GF-D8 (cell line): Measurements from ENCODE around the gene PPP2R2D.
"Not testable (repeated sequence)": the region's sequence is repeated elsewhere in the genome, so short reads cannot be mapped to it uniquely, and the experiment has no call there.

Experiments used
- DNase-seq: peaks from one replicate; lab custom pipeline; 2025; lab: John Stamatoyannopoulos, UW

The PPP2R2D gene

GRCh38 chr10:131949041-131949862 lies 48.4 kb downstream of the PPP2R2D start:
- no peak for DNase-seq

- DNase-seq = not testable (repeated sequence)
Measured at GRCh38 chr10:131949908-131950307, 49.1 kb downstream of the PPP2R2D start.

- no peak for DNase-seq
Measured at GRCh38 chr10:131954356-131954965, 53.7 kb downstream of the PPP2R2D start.

GRCh38 chr10:131955591-131956340 lies 55.0 kb downstream of the PPP2R2D start:
- DNase-seq = no peak

GRCh38 chr10:131959841-131960240 lies 59.0 kb downstream of the PPP2R2D start:
- no peak for DNase-seq

- no peak for DNase-seq
Measured at GRCh38 chr10:131960631-131961046, 59.8 kb downstream of the PPP2R2D start.

GRCh38 chr10:131961047-131961776 lies 60.4 kb downstream of the PPP2R2D start:
- no peak for DNase-seq

GRCh38 chr10:131961777-131962662 lies 61.2 kb downstream of the PPP2R2D start:
- DNase-seq = no peak

GRCh38 chr10:131963350-131963749 lies 62.5 kb downstream of the PPP2R2D start:
- DNase-seq = no peak

- no peak for DNase-seq
Measured at GRCh38 chr10:131963811-131964210, 63.0 kb downstream of the PPP2R2D start.

- no peak for DNase-seq
Measured at GRCh38 chr10:131964298-131964697, 63.5 kb downstream of the PPP2R2D start.

- DNase-seq = no peak
Measured at GRCh38 chr10:131968949-131969348, 68.1 kb downstream of the PPP2R2D start.

- no peak for DNase-seq
Measured at GRCh38 chr10:131970946-131971345, 70.1 kb downstream of the PPP2R2D start.

GRCh38 chr10:131971591-131971990 lies 70.8 kb downstream of the PPP2R2D start:
- DNase-seq = no peak

- no peak for DNase-seq
Measured at GRCh38 chr10:131972474-131973071, 71.8 kb downstream of the PPP2R2D start.

- no peak for DNase-seq
Measured at GRCh38 chr10:131973160-131973951, 72.5 kb downstream of the PPP2R2D start.

- no peak for DNase-seq
Measured at GRCh38 chr10:131974034-131974817, 73.4 kb downstream of the PPP2R2D start.

- no peak for DNase-seq
Measured at GRCh38 chr10:131975003-131975402, 74.2 kb downstream of the PPP2R2D start.

- DNase-seq = no peak
Measured at GRCh38 chr10:131975796-131976195, 75.0 kb downstream of the PPP2R2D start.
